ENCODE data around the gene MT1A.

MT1A gene

GRCh38 chr16:56684926-56685590, 46.6 kb downstream of the MT1A start:
- no peak for DNase-seq
- in situ Hi-C loops (cut with HindIII; ENCODE audit: low pct_ligation_motif_present, low pct_unique_long_range_greater_than_20kb, low sequenced_read_pairs) = no loop called here

DNA sequence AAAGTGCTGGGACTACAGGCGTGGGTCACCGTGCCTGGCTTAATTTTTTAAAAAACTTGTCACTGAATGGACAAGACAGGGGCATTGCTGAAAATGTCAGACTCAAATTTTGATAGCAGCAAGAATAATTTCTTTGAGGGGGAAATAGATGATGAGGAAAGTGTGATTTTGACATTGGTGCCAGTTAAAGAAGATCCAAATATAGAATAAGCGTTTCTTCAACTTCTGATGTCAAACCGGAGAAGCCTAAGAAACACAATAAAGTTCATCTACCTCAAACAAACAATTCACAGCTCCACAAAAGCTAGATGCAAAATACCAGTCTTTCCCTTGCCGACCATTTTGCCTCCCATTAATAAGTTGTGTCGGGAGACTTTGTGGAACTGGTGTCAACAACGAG, 48.3 kb downstream of the MT1A start:
- in situ Hi-C loops (cut with HindIII; ENCODE audit: low pct_ligation_motif_present, low pct_unique_long_range_greater_than_20kb, low sequenced_read_pairs) = no loop called here
- no peak for DNase-seq

- in situ Hi-C loops (cut with HindIII; ENCODE audit: low pct_ligation_motif_present, low pct_unique_long_range_greater_than_20kb, low sequenced_read_pairs) = no loop called here
- no peak for DNase-seq
Measured at GRCh38 chr16:56688762-56689161, 50.3 kb downstream of the MT1A start.

GRCh38 chr16:56689171-56689570, 50.7 kb downstream of the MT1A start:
- in situ Hi-C loops (cut with HindIII; ENCODE audit: low pct_ligation_motif_present, low pct_unique_long_range_greater_than_20kb, low sequenced_read_pairs) = no loop called here
- DNase-seq = no peak

Data from ACHN (cell line).